ENCODE measurements around the gene APLP1. TPM values are rescaled to one million over a fixed set of nuclear protein-coding genes. Genes with fewer than 3 reads are reported as not detected.
"Not testable (repeated sequence)": the region's sequence is repeated elsewhere in the genome, so short reads cannot be mapped to it uniquely, and the experiment has no call there.

Gene APLP1
- total and polyA plus RNA-seq, 4 donors = 0.08 to 0.51 (median 0.16) TPM; not detected in 1

- no peak for DNase-seq (ENCODE audit: low spot score)
- H3K27me3 ChIP-seq (ENCODE audit: control insufficient read depth in 4 of 4, insufficient read depth in 4 of 4, low read length in 3 of 4) = no peaks in the 10 kb centered on the region
- H3K4me1 ChIP-seq (ENCODE audit: control insufficient read depth in 4 of 4, insufficient read depth in 4 of 4, low read length in 3 of 4) = no peaks in the 10 kb centered on the region
- WGBS = 97% methylated on average over 13 of the region's 13 CpGs
- no peak overlapping the region for H3K4me3 ChIP-seq (ENCODE audit: low read depth in 1 of 3, low read length in 3 of 3)
- peaks cover 7 to 29% (median 11%) of the 10 kb centered on the region in 4 donors for H3K36me3 ChIP-seq (ENCODE audit: control insufficient read depth in 4 of 4, insufficient read depth in 3 of 4, low read depth in 1 of 4, low read length in 3 of 4)
- H3K9me3 ChIP-seq (ENCODE audit: control insufficient read depth in 4 of 4, low read length in 3 of 4) = no peaks in the 10 kb centered on the region
- TF ChIP-seq SP1 (IDR thresholded peaks at IDR 0.05) (no peak), MAX (IDR thresholded peaks at IDR 0.05) (no peak), YY1 (IDR thresholded peaks at IDR 0.05) (no peak), GABPA (IDR thresholded peaks at IDR 0.05 in 1 of 2, conservative IDR thresholded peaks at IDR 0.05 in 1 of 2) (no peak), EGR1 (IDR thresholded peaks at IDR 0.05; ENCODE audit: low read depth in 2 of 2) (no peak), NR2F2 (IDR thresholded peaks at IDR 0.05) (no peak), CTCF (IDR thresholded peaks at IDR 0.05; ENCODE audit: low read depth, low read length, missing input control) (no peak), ZBTB33 (IDR thresholded peaks at IDR 0.05) (no peak), FOXA2 (IDR thresholded peaks at IDR 0.05) (no peak), ATF3 (IDR thresholded peaks at IDR 0.05) (no peak), REST (IDR thresholded peaks at IDR 0.05) (no peak), TAF1 (conservative IDR thresholded peaks at IDR 0.05) (no peak), RAD21 (IDR thresholded peaks at IDR 0.05) (no peak), HNF4A (conservative IDR thresholded peaks at IDR 0.05) (no peak), FOXA1 (IDR thresholded peaks at IDR 0.05) (no peak), HNF4G (IDR thresholded peaks at IDR 0.05) (no peak), JUND (IDR thresholded peaks at IDR 0.05) (no peak), RXRA (IDR thresholded peaks at IDR 0.05) (no peak)
- no peak overlapping the region for H3K9ac ChIP-seq (ENCODE audit: low read depth in 1 of 2, low read length in 2 of 2)
- H3K27ac ChIP-seq (ENCODE audit: low read depth in 1 of 2, low read length in 2 of 2) = no peak overlapping the region
These were observed 21.8 kb downstream of the APLP1 start for GRCh38 chr19:35890113-35890650.

GRCh38 chr19:35891819-35892218, 23.4 kb downstream of the APLP1 start:
- not testable (repeated sequence) for H3K27ac ChIP-seq (ENCODE audit: low read depth in 1 of 2, low read length in 2 of 2); H3K9ac ChIP-seq (ENCODE audit: low read depth in 1 of 2, low read length in 2 of 2); H3K4me1 ChIP-seq (ENCODE audit: control insufficient read depth in 4 of 4, insufficient read depth in 4 of 4, low read length in 3 of 4); H3K4me3 ChIP-seq (ENCODE audit: low read depth in 1 of 3, low read length in 3 of 3); H3K27me3 ChIP-seq (ENCODE audit: control insufficient read depth in 4 of 4, insufficient read depth in 4 of 4, low read length in 3 of 4); H3K9me3 ChIP-seq (ENCODE audit: control insufficient read depth in 4 of 4, low read length in 3 of 4); DNase-seq (ENCODE audit: low spot score)
- H3K36me3 ChIP-seq (ENCODE audit: control insufficient read depth in 4 of 4, insufficient read depth in 3 of 4, low read depth in 1 of 4, low read length in 3 of 4) = peaks cover 8 to 35% (median 14%) of the 10 kb centered on the region in 4 donors
- WGBS = 98% methylated on average over 3 of the region's 3 CpGs

Data from liver (tissue), 9 donors.